ENCODE measurements around the gene CCDC28B.

DNA sequence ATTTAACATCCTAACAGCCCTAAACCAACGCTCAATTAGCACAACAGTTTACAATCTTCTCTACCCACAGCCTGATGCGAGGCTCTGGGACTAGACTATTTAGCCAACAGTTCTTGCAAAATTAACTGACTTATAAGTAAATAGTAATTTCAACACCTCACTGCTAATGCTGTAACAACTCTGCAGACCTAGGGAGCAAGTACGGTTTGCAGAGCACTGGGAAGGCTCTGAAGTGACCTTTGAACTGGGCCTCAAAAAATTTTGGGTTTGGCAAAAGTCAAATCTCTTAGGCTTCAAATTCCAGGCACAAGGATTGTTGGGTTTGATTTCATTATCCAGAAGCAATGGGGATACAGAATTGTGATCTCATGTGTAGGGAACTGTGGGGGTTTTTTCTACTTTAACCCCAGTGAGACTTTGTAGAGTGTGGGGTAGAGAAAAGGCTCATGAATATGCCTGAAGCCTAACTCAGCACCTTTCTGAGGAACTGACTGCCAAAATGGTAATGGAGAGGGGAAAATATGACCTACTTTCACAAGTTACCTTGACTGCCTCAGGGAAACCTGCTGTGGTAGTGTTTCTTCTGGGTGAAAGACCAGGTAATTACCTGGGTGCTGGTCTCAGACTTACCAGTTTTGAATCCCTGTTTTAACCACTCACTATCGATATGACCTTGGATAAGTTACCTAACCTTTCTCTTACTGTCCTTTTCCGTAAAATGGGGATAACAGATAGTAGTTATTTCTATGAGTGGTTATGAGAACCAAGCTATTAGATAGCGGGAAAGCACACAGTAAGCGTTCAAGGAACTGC is 21.8 kb upstream of the CCDC28B start:
- TF ChIP-seq, protein P1, sequence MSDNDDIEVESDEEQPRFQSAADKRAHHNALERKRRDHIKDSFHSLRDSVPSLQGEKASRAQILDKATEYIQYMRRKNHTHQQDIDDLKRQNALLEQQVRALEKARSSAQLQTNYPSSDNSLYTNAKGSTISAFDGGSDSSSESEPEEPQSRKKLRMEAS (IDR thresholded peaks at IDR 0.05): no peak
- no peak for TF ChIP-seq CEBPB (IDR thresholded peaks at IDR 0.05)
